Measurements from ENCODE around the gene SEC11A. TPM values are rescaled to one million over a fixed set of nuclear protein-coding genes. Genes with fewer than 3 reads are reported as not detected.
"Not testable (repeated sequence)": the region's sequence is repeated elsewhere in the genome, so short reads cannot be mapped to it uniquely, and the experiment has no call there.

The SEC11A gene
- polyA plus RNA-seq, 1 donor from 2014 or later, result 158 TPM

DNA sequence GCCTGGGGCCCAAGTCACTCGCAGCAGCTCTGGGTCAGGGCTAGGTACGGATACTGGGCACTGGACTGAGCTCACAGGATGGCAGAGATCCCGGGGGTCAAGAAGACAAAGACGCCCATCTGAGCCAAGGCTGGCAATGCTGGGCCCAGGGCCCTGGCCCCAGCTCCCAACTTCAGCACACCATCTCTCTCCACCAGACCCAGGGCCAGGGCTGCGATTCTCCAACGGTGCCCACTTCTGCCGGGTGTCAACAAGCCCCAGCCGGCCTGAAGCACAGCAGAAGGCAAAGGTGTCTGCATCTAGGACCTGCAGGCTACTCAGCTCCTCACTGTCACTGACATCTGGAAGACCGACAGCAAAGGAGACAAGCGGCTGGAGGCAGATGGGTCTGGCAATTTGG is 70.4 kb downstream of the SEC11A start:
- Histone ChIP-seq H3K79me2 (replicated peaks; ENCODE audit: insufficient read depth, low read length) (no peaks in the 10 kb centered on the region), H3K4me3 (ENCODE audit: low read length) (no peak overlapping the region), H2AFZ (ENCODE audit: low read depth, low read length) (no peak overlapping the region), H3K9me2 (ENCODE audit: insufficient read depth, low read length) (no peaks in the 10 kb centered on the region), H3K4me2 (ENCODE audit: low read length) (no peak overlapping the region), H3K27ac (ENCODE audit: low read length) (no peak overlapping the region), H3K9ac (ENCODE audit: low read length) (no peak overlapping the region), H3K36me3 (ENCODE audit: insufficient read depth, low read length) (no peaks in the 10 kb centered on the region), H4K20me1 (ENCODE audit: insufficient read depth) (no peaks in the 10 kb centered on the region), H3K27me3 (ENCODE audit: insufficient read depth, low read depth, low read length) (no peaks in the 10 kb centered on the region), H3F3A (ENCODE audit: insufficient read depth, low read length, poor library complexity, severe bottlenecking) (no peaks in the 10 kb centered on the region), H3K9me3 (ENCODE audit: low read length) (no peaks in the 10 kb centered on the region)
- no peak for TF ChIP-seq MXI1 (conservative IDR thresholded peaks at IDR 0.05; ENCODE audit: poor library complexity, severe bottlenecking)
- TF ChIP-seq REST (IDR thresholded peaks at IDR 0.05; ENCODE audit: borderline replicate concordance), result no peak
- no peak for TF ChIP-seq SMC3 (conservative IDR thresholded peaks at IDR 0.05; ENCODE audit: poor library complexity)
- TF ChIP-seq RAD21 (conservative IDR thresholded peaks at IDR 0.05), result no peak
- TF ChIP-seq EZH2 (IDR thresholded peaks at IDR 0.05; ENCODE audit: borderline replicate concordance, insufficient read depth, low read length, poor library complexity, severe bottlenecking), result no peak
- TF ChIP-seq POLR2AphosphoS5 (IDR thresholded peaks at IDR 0.05), result no peak
- no peak for TF ChIP-seq TAF1 (IDR thresholded peaks at IDR 0.05; ENCODE audit: low read depth)
- no peak for TF ChIP-seq CTCF (IDR thresholded peaks at IDR 0.05; ENCODE audit: poor library complexity, severe bottlenecking)
- TF ChIP-seq EP300 (conservative IDR thresholded peaks at IDR 0.05; ENCODE audit: poor library complexity, severe bottlenecking), result no peak

GRCh38 chr15:84643838-84644237 is 72.1 kb downstream of the SEC11A start:
- peaks cover 6% of the 10 kb centered on the region for H3K36me3 ChIP-seq (ENCODE audit: insufficient read depth, low read length)
- no peak overlapping the region for H3K9ac ChIP-seq (ENCODE audit: low read length)
- H3K4me2 ChIP-seq (ENCODE audit: low read length), result no peak overlapping the region
- H3K9me2 ChIP-seq (ENCODE audit: insufficient read depth, low read length), result no peaks in the 10 kb centered on the region
- no peaks in the 10 kb centered on the region for H3K9me3 ChIP-seq (ENCODE audit: low read length)
- no peak for TF ChIP-seq CTCF (IDR thresholded peaks at IDR 0.05; ENCODE audit: poor library complexity, severe bottlenecking)
- no peak for TF ChIP-seq REST (IDR thresholded peaks at IDR 0.05; ENCODE audit: borderline replicate concordance)
- TF ChIP-seq RAD21 (conservative IDR thresholded peaks at IDR 0.05), result no peak
- no peak for TF ChIP-seq SMC3 (conservative IDR thresholded peaks at IDR 0.05; ENCODE audit: poor library complexity)
- no peak for TF ChIP-seq TAF1 (IDR thresholded peaks at IDR 0.05; ENCODE audit: low read depth)
- TF ChIP-seq EP300 (conservative IDR thresholded peaks at IDR 0.05; ENCODE audit: poor library complexity, severe bottlenecking), result no peak
- TF ChIP-seq EZH2 (IDR thresholded peaks at IDR 0.05; ENCODE audit: borderline replicate concordance, insufficient read depth, low read length, poor library complexity, severe bottlenecking), result no peak
- TF ChIP-seq POLR2AphosphoS5 (IDR thresholded peaks at IDR 0.05), result no peak
- TF ChIP-seq MXI1 (conservative IDR thresholded peaks at IDR 0.05; ENCODE audit: poor library complexity, severe bottlenecking), result no peak
- H3K27ac ChIP-seq (ENCODE audit: low read length), result no peak overlapping the region
- no peak overlapping the region for H3K4me3 ChIP-seq (ENCODE audit: low read length)
- H2AFZ ChIP-seq (ENCODE audit: low read depth, low read length), result no peak overlapping the region
- H3K79me2 ChIP-seq (replicated peaks; ENCODE audit: insufficient read depth, low read length), result no peaks in the 10 kb centered on the region
- no peaks in the 10 kb centered on the region for H4K20me1 ChIP-seq (ENCODE audit: insufficient read depth)
- no peaks in the 10 kb centered on the region for H3F3A ChIP-seq (ENCODE audit: insufficient read depth, low read length, poor library complexity, severe bottlenecking)
- no peaks in the 10 kb centered on the region for H3K27me3 ChIP-seq (ENCODE audit: insufficient read depth, low read depth, low read length)

- not testable (repeated sequence) for H3K4me3 ChIP-seq (ENCODE audit: low read length); H3F3A ChIP-seq (ENCODE audit: insufficient read depth, low read length, poor library complexity, severe bottlenecking); H3K9me2 ChIP-seq (ENCODE audit: insufficient read depth, low read length); H3K9me3 ChIP-seq (ENCODE audit: low read length); H3K9ac ChIP-seq (ENCODE audit: low read length); H3K4me2 ChIP-seq (ENCODE audit: low read length); H3K79me2 ChIP-seq (replicated peaks; ENCODE audit: insufficient read depth, low read length); H4K20me1 ChIP-seq (ENCODE audit: insufficient read depth); H3K36me3 ChIP-seq (ENCODE audit: insufficient read depth, low read length); H3K27ac ChIP-seq (ENCODE audit: low read length); H2AFZ ChIP-seq (ENCODE audit: low read depth, low read length); H3K27me3 ChIP-seq (ENCODE audit: insufficient read depth, low read depth, low read length)
Measured at GRCh38 chr15:84642640-84643039, 73.3 kb downstream of the SEC11A start.
